Lower lobe of right lung (tissue), 2 donors: ENCODE measurements around the gene HES1. TPM values are rescaled to one million over a fixed set of nuclear protein-coding genes. Genes with fewer than 3 reads are reported as not detected.

ENCODE experiments used
- ATAC-seq, 2 donors: fragments of 200-7000 bp; cut with Tn5 transposase; one replicate each; pipeline ENCODE4 v1.9.1; 2020 to 2022; ENCODE audit warnings: mild to moderate bottlenecking in 2 of 2, moderate library complexity in 2 of 2
- DNase-seq: peaks from one replicate; pipeline ENCODE4 v3.0.0-alpha.2; 2020
- H3K27ac ChIP-seq: fragments of 200-600 bp; one replicate; pipeline ENCODE4 v1.8.0; 2022
- H3K27me3 ChIP-seq: fragments of 200-600 bp; one replicate; pipeline ENCODE4 v1.8.0; 2022; ENCODE audit warnings: low read depth
- H3K36me3 ChIP-seq: fragments of 200-600 bp; one replicate; pipeline ENCODE4 v1.8.0; 2022; ENCODE audit warnings: mild to moderate bottlenecking
- H3K4me1 ChIP-seq: fragments of 200-600 bp; one replicate; pipeline ENCODE4 v1.8.0; 2022
- H3K4me3 ChIP-seq: fragments of 200-600 bp; one replicate; pipeline ENCODE4 v1.8.0; 2022; ENCODE audit warnings: mild to moderate bottlenecking
- H3K9me3 ChIP-seq: fragments of 200-600 bp; one replicate; pipeline ENCODE4 v1.8.0; 2022
- intact Hi-C: fragments of 100-400 bp; cut with DNase I; formaldehyde crosslinking; loops from one replicate; pipeline ENCODE4 v1.11.0; 2022
- total RNA-seq: library from RNA; stranded (reverse); fragmentation: NEBNext Ultra II Directional; extraction: Animal tissue kit (Norgen Biotek cat#: 25700); gene quantifications from one replicate; pipeline ENCODE4 v1.2.1, GENCODE V29; 2021
- TF ChIP-seq, protein P1 (sequence below): fragments of 200-600 bp; IDR thresholded peaks from one replicate; pipeline ENCODE4 v1.8.0; 2022; ENCODE audit warnings: antibody characterized with exemption, mild to moderate bottlenecking
- donor health status: DM: no; HTN: yes; CAD: no; lungs with severe emphysema.

The HES1 gene
- total RNA-seq, 1 donor from 2014 or later, result 29.5 TPM

DNA sequence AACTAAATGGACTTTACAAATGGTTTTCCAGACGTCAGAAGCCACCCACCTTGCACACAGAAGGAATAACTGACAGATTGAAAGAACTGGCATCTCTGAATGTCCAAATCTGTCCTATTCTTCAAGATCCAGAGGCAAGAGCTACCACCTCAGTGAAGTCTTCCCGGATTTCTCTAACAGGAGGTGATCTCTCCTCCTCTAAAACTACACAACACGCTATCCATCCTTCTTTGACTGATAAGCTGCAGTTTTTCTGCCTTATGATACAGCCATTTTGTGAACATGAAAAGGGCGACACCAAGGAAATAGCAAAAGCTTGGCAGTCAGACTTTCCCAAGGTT, 37.1 kb upstream of the HES1 start:
- DNase-seq (no peak), ATAC-seq (no peak)

DNA sequence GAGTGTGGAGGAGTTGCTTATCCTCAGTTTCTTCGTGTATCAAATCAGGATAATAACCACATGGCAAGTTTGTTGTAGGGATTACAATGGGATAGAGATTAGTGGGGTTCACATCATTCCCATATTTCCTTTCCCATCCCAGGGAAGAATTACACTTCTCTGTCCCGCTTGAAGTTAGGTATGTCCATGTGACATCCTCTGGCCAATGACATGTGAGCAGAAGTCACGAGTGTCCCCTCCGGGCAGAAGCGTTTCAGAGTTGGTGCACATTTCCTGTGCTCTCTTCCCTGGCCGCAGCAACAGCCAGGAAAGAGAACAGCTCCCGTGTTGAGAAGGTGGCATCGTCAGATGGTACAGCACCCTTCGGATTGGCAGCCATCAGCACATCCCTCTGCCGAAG, 36.7 kb upstream of the HES1 start:
- H3K9me3 ChIP-seq, result no peaks in the 10 kb centered on the region
- TF ChIP-seq, protein P1, sequence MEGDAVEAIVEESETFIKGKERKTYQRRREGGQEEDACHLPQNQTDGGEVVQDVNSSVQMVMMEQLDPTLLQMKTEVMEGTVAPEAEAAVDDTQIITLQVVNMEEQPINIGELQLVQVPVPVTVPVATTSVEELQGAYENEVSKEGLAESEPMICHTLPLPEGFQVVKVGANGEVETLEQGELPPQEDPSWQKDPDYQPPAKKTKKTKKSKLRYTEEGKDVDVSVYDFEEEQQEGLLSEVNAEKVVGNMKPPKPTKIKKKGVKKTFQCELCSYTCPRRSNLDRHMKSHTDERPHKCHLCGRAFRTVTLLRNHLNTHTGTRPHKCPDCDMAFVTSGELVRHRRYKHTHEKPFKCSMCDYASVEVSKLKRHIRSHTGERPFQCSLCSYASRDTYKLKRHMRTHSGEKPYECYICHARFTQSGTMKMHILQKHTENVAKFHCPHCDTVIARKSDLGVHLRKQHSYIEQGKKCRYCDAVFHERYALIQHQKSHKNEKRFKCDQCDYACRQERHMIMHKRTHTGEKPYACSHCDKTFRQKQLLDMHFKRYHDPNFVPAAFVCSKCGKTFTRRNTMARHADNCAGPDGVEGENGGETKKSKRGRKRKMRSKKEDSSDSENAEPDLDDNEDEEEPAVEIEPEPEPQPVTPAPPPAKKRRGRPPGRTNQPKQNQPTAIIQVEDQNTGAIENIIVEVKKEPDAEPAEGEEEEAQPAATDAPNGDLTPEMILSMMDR, result no peak
- H3K4me1 ChIP-seq, result peaks cover 10% of the 10 kb centered on the region
- no peaks in the 10 kb centered on the region for H3K36me3 ChIP-seq
- H3K27ac ChIP-seq, result no peak overlapping the region
- intact Hi-C loops, result no loop called here
- no peaks in the 10 kb centered on the region for H3K27me3 ChIP-seq
- no peak for DNase-seq
- no peak for ATAC-seq
- H3K4me3 ChIP-seq, result no peak overlapping the region

More for the DNA sequence above, 37.1 kb upstream of the HES1 start:
- H3K4me3 ChIP-seq, result no peak overlapping the region
- no peaks in the 10 kb centered on the region for H3K27me3 ChIP-seq
- peaks cover 10% of the 10 kb centered on the region for H3K4me1 ChIP-seq
- TF ChIP-seq, protein P1, result no peak
- H3K36me3 ChIP-seq, result no peaks in the 10 kb centered on the region
- H3K27ac ChIP-seq, result no peak overlapping the region
- no peaks in the 10 kb centered on the region for H3K9me3 ChIP-seq
- intact Hi-C loops, result no loop called here

DNA sequence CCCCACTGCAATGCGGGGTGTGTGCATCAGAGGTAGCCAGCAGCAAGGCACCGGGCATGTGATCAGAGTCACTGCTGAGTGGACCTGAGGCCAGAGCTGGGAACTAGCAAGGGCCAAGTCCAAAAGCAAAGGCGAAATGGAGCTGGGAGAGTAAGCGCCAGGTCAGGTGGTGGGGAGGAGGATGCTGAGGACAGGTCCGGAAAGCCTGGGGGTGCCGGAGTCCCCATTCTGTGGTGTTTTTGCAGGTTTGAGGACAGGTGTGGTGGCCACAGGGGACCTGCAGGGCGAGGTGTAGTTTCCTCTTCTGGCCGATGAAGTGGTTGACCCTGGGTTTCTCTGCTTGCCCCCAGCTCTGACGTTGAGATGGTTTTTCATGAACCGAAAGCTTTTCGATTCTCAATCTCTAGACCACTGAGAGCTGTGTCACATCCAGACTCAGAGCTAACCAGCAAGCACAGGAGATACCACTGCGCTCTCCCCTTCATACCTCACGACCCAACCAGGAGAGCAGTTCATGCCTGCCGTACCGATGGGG, 35.0 kb upstream of the HES1 start:
- ATAC-seq, result no peak
- TF ChIP-seq, protein P1, result no peak
- intact Hi-C loops, result no loop called here

DNA sequence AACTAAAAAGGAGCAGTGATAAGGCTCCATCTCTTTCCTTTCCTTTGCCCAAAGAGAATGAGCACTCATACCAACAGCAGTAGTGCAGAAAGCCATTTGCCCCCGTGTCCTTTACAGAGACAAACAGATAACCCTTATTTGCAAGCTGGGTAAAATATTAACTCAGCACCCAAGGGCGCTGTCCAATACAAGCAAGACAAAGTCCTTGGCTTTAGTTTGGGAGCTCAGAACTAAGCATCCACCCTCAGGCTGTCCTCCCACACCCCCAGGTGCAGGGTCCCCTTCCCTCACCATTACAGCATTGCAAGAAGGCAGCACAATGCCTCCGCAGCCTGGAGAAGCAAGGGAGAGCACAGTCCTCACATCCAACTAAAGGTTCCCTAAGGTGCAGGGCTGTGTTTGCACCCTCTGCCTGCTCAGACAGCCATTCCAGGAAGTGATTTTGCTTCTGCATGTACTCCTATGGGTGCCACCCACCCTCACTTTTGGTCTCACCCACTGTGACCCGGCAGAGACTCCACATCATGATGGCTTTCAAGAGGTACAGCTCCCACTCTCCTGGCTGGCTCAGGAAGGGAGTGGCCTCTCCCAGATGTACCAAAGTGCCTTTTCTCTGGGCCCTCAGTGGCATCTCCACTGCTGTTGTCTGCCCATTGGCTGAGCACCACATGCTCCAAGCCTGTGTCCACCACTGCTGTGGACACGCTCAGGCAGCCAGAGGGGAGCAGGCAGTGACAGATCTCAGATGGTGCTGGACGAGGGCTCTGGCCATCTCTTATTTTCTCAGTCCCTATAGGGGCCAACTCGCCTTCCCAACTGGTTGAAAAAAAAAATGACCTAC, 34.1 kb upstream of the HES1 start:
- H3K27ac ChIP-seq, result no peak overlapping the region
- DNase-seq (no peak), ATAC-seq (no peak)
- H3K27me3 ChIP-seq, result no peaks in the 10 kb centered on the region
- intact Hi-C loops, result no loop called here
- TF ChIP-seq, protein P1, result no peak
- no peaks in the 10 kb centered on the region for H3K4me1 ChIP-seq
- no peaks in the 10 kb centered on the region for H3K36me3 ChIP-seq
- H3K9me3 ChIP-seq, result no peaks in the 10 kb centered on the region
- no peak overlapping the region for H3K4me3 ChIP-seq

More for the DNA sequence above, 35.0 kb upstream of the HES1 start:
- H3K27ac ChIP-seq, result no peak overlapping the region
- H3K36me3 ChIP-seq, result no peaks in the 10 kb centered on the region
- H3K4me1 ChIP-seq, result no peaks in the 10 kb centered on the region
- no peaks in the 10 kb centered on the region for H3K27me3 ChIP-seq
- H3K9me3 ChIP-seq, result no peaks in the 10 kb centered on the region
- no peak overlapping the region for H3K4me3 ChIP-seq
- DNase-seq, result no peak

DNA sequence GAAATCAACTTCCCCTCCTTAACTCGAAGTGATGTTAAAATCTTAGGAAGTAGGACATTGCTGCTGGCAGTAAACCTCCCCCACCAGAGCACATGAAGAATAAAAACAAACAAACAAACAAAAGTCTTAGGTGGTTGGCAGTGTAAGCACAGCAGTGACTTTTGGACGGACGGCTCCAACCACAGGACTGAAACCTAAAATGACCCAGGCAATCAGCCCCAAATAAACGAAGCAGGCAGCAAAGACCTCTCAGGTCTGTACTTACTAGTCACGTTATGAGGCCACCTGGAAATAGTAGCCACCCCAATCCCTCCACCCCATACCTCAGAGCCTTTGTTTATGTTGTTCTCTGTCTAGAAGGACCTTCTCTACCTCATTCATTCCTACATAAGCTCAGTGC, 33.5 kb upstream of the HES1 start:
- H3K27me3 ChIP-seq, result no peaks in the 10 kb centered on the region
- DNase-seq, result no peak
- no peaks in the 10 kb centered on the region for H3K36me3 ChIP-seq
- no peak overlapping the region for H3K27ac ChIP-seq
- no peak for ATAC-seq
- H3K4me3 ChIP-seq, result no peak overlapping the region
- H3K4me1 ChIP-seq, result no peaks in the 10 kb centered on the region
- no peaks in the 10 kb centered on the region for H3K9me3 ChIP-seq
- intact Hi-C loops, result no loop called here
- TF ChIP-seq, protein P1, result no peak
